ENCODE data around the gene RAD54L. TPM values are rescaled to one million over a fixed set of nuclear protein-coding genes. Genes with fewer than 3 reads are reported as not detected.
"Not testable (repeated sequence)": the region's sequence is repeated elsewhere in the genome, so short reads cannot be mapped to it uniquely, and the experiment has no call there.

RAD54L gene
- total RNA-seq, 3 donors from 2014 or later (not counting 1 experiment from before 2014, with no cell fraction given): 1.8 to 2.3 (median 1.8) TPM

GRCh38 chr1:46224966-46225365 lies 22.6 kb upstream of the RAD54L start:
- 91% methylated on average over 4 of the region's 4 CpGs for WGBS (ENCODE audit: insufficient coverage)
- Mint-ChIP-seq H3K27ac (no peak overlapping the region), H3K9me3 (no peaks in the 10 kb centered on the region), H3K27me3 (ENCODE audit: low read depth in 2 of 2) (no peaks in the 10 kb centered on the region), H3K4me1 (peaks cover 0 to 5% of the 10 kb centered on the region in 2 donors), H3K4me3 (no peak overlapping the region), H3K36me3 (no peaks in the 10 kb centered on the region)
- Histone ChIP-seq H3K27me3 (ENCODE audit: control insufficient read depth, insufficient read depth, low read length) (no peaks in the 10 kb centered on the region), H3K4me1 (ENCODE audit: control insufficient read depth, insufficient read depth, low read length) (peaks cover 3% of the 10 kb centered on the region), H3K9me3 (ENCODE audit: control insufficient read depth, insufficient read depth, low read length) (no peaks in the 10 kb centered on the region), H3K4me3 (ENCODE audit: low read length) (no peak overlapping the region), H3K27ac (ENCODE audit: low read length) (no peak overlapping the region), H3K36me3 (ENCODE audit: control insufficient read depth, insufficient read depth, low read length) (no peaks in the 10 kb centered on the region)
- intact Hi-C loops (cut with micrococcal nuclease): no loop called here
- DNase-seq (no peak), ATAC-seq (no peak)
- TF ChIP-seq CTCF (IDR thresholded peaks at IDR 0.05): no peak

- 91% methylated on average over 2 of the region's 3 CpGs for WGBS (ENCODE audit: insufficient coverage)
Observed at GRCh38 chr1:46231231-46231630, 16.3 kb upstream of the RAD54L start.

GRCh38 chr1:46236882-46237281 lies 10.7 kb upstream of the RAD54L start:
- H3K27me3 Mint-ChIP-seq (ENCODE audit: low read depth in 2 of 2): no peaks in the 10 kb centered on the region
- H3K27me3 ChIP-seq (ENCODE audit: control insufficient read depth, insufficient read depth, low read length): no peaks in the 10 kb centered on the region
- no peak for TF ChIP-seq CTCF (IDR thresholded peaks at IDR 0.05)
- no peak overlapping the region for H3K27ac ChIP-seq (ENCODE audit: low read length)
- H3K4me3 ChIP-seq (ENCODE audit: low read length): no peak overlapping the region
- H3K36me3 ChIP-seq (ENCODE audit: control insufficient read depth, insufficient read depth, low read length): no peaks in the 10 kb centered on the region
- no peak overlapping the region for H3K27ac Mint-ChIP-seq
- intact Hi-C loops (cut with micrococcal nuclease): no loop called here
- H3K4me1 ChIP-seq (ENCODE audit: control insufficient read depth, insufficient read depth, low read length): no peaks in the 10 kb centered on the region
- no peak for DNase-seq
- H3K9me3 ChIP-seq (ENCODE audit: control insufficient read depth, insufficient read depth, low read length): peaks cover 4% of the 10 kb centered on the region
- peaks cover 0 to 5% of the 10 kb centered on the region in 2 donors for H3K4me1 Mint-ChIP-seq
- WGBS (ENCODE audit: insufficient coverage): 97% methylated on average over 4 of the region's 4 CpGs
- no peak for ATAC-seq
- H3K9me3 Mint-ChIP-seq: no peaks in the 10 kb centered on the region
- H3K36me3 Mint-ChIP-seq: no peaks in the 10 kb centered on the region
- H3K4me3 Mint-ChIP-seq: no peak overlapping the region

More at GRCh38 chr1:46231231-46231630, 16.3 kb upstream of the RAD54L start:
- DNase-seq; H3K9me3 Mint-ChIP-seq; H3K9me3 ChIP-seq (ENCODE audit: control insufficient read depth, insufficient read depth, low read length); H3K27me3 Mint-ChIP-seq (ENCODE audit: low read depth in 2 of 2); H3K27ac Mint-ChIP-seq; H3K36me3 ChIP-seq (ENCODE audit: control insufficient read depth, insufficient read depth, low read length); H3K27ac ChIP-seq (ENCODE audit: low read length); H3K4me1 Mint-ChIP-seq; H3K27me3 ChIP-seq (ENCODE audit: control insufficient read depth, insufficient read depth, low read length); intact Hi-C loops (cut with micrococcal nuclease); H3K4me3 ChIP-seq (ENCODE audit: low read length); H3K36me3 Mint-ChIP-seq; ATAC-seq; H3K4me1 ChIP-seq (ENCODE audit: control insufficient read depth, insufficient read depth, low read length); H3K4me3 Mint-ChIP-seq: not testable (repeated sequence)

GRCh38 chr1:46238865-46239264 lies 8.7 kb upstream of the RAD54L start:
- H3K4me1 ChIP-seq (ENCODE audit: control insufficient read depth, insufficient read depth, low read length); H3K4me1 Mint-ChIP-seq; H3K27me3 Mint-ChIP-seq (ENCODE audit: low read depth in 2 of 2); H3K27ac Mint-ChIP-seq; DNase-seq; H3K36me3 ChIP-seq (ENCODE audit: control insufficient read depth, insufficient read depth, low read length); H3K27ac ChIP-seq (ENCODE audit: low read length); H3K27me3 ChIP-seq (ENCODE audit: control insufficient read depth, insufficient read depth, low read length); intact Hi-C loops (cut with micrococcal nuclease); H3K4me3 ChIP-seq (ENCODE audit: low read length); H3K9me3 ChIP-seq (ENCODE audit: control insufficient read depth, insufficient read depth, low read length); H3K9me3 Mint-ChIP-seq; ATAC-seq; H3K4me3 Mint-ChIP-seq; H3K36me3 Mint-ChIP-seq: not testable (repeated sequence)
- no CpG with 5 or more reads among the region's 1 CpG for WGBS (ENCODE audit: insufficient coverage)

- H3K4me3 ChIP-seq (ENCODE audit: low read length); intact Hi-C loops (cut with micrococcal nuclease); H3K4me1 ChIP-seq (ENCODE audit: control insufficient read depth, insufficient read depth, low read length); H3K27ac Mint-ChIP-seq; ATAC-seq; H3K4me3 Mint-ChIP-seq; H3K27ac ChIP-seq (ENCODE audit: low read length); H3K36me3 Mint-ChIP-seq; DNase-seq; H3K36me3 ChIP-seq (ENCODE audit: control insufficient read depth, insufficient read depth, low read length); H3K9me3 ChIP-seq (ENCODE audit: control insufficient read depth, insufficient read depth, low read length); H3K9me3 Mint-ChIP-seq; H3K27me3 Mint-ChIP-seq (ENCODE audit: low read depth in 2 of 2); H3K4me1 Mint-ChIP-seq; H3K27me3 ChIP-seq (ENCODE audit: control insufficient read depth, insufficient read depth, low read length): not testable (repeated sequence)
- 89% methylated on average over 11 of the region's 38 CpGs for WGBS (ENCODE audit: insufficient coverage)
Observed at GRCh38 chr1:46241733-46242132, 5.8 kb upstream of the RAD54L start.
